GM12801 (cell line): ENCODE measurements around the gene RASA3.

Source experiments
- CTCF ChIP-seq: IDR thresholded peaks from one replicate; pipeline ENCODE4 v1.5.1; 2011; ENCODE audit warnings: control low read depth; ENCODE audit not compliant: insufficient read length; ENCODE audit errors: extremely low read depth

The RASA3 gene

GRCh38 chr13:114146173-114146572 lies 13.8 kb upstream of the RASA3 start:
- no peak for TF ChIP-seq CTCF

- TF ChIP-seq CTCF, result no peak
Measured at GRCh38 chr13:114145722-114146121, 13.3 kb upstream of the RASA3 start.

GRCh38 chr13:114145256-114145655 lies 12.8 kb upstream of the RASA3 start:
- TF ChIP-seq CTCF, result no peak

DNA sequence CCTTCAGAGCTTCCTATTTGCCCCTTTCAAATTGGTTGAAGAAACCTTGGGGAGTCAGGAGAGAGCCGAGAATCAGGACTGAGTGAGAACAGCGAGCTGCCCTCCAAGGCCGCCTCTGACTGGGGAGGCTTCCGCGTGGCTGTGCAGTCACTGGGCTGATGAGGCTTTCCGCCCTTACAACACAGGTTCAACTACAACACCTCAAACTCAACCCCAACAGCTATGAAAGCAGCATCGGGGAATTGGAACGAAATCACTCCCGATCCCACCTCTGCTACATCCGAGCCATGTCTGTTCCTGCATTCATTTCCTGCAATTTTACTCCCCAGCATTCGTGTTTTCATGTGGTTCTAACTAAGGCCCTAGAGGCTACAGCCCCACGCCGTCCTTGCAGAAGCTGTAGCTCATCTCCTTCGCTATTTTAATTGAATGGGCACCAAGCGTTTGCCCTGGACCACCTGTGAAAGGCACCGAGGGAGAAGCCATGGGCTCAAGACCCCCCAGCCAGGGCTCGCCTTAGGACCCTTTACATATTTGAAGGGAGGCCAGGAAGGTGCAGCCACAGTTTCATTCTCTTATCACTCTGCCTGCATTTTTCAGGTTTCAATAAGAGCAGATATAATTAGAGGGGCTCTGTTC lies 12.3 kb upstream of the RASA3 start:
- no peak for TF ChIP-seq CTCF

DNA sequence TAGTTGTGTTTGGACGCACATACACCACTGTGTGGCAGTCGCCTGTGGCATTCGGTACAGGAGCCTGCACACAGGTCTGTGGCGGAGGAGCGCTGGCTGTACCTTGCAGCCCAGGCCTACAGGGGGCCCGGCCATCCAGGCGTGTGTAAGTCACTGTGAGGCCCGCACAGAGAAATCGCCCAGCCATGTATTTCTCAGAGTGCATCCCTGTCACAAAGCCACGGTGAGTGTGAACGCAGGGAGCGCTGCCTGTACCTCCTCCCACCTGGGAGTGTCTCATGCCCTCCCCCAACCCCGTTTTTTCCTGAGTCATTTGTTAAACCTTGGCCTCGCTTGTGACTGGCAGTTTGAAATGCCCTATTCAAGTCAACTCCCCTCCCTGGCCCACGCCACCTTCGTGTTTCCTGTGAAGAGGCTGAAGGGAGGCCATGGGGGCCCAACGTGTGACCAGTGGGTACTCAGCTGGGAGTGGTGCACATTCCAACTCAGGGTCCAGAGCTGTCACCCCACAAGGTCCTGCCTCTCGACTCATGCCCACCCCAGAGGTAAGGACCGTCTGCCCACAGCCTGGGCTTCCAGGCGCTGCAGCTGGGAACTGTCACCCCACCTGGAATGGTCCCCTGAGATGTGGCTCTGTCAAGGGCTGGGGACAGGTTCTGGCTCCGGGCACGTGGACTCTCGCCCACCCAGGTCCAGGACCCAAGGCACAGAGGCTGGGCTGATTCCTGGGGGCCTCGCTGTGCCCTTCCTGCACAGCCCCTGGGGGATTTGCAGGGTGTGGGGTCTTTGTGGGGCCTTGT lies 11.6 kb upstream of the RASA3 start:
- TF ChIP-seq CTCF, result no peak

DNA sequence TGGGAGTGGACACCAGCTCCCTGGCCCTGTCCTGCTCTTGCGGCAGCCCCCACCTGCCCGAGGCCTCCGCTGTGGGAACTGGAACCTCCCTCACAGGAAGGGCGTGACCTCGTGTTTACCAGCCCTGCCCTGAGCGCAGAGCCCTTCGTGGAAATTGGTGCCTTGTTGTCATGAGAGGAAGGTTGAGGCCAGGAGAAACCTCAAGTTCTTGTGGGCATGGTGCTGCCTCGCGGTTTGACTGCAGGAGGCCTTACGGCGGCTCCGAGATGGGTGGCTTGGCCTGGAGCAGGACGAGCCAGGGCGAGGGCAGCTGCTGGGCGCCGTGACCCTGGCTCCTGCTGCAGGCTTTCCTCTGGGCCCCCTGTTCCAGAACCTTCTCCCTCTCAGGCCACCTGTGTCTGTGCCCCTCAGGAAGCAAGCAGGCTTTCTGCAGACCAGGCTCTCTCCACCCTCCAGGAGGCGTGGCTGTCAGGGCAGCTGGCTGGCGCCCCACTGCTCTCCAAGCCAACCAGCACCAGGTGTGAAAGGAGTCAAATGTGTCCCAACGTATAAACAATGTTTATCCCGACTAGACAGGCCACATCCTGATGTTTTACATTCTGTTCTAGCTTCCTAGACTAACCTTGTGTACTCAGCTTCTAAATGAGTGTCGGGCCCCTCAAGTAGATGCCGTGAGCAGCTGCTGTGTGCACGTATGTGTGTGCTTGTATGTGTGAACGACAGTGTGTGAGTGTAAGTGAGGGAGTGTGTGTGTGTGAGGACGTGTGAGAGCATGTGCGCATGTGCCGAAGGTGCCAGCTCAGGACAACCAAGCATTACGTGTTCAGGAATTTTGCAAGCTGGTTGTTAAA lies 10.4 kb upstream of the RASA3 start:
- TF ChIP-seq CTCF, result no peak

- no peak for TF ChIP-seq CTCF
Measured at GRCh38 chr13:114142137-114142550, 9.7 kb upstream of the RASA3 start.
